Mucosa of descending colon (tissue), 3 donors: ENCODE results near the gene CLDN6. TPM values are rescaled to one million over a fixed set of nuclear protein-coding genes. Genes with fewer than 3 reads are reported as not detected.

ENCODE experiments used
- ATAC-seq: fragments of 200-7000 bp; cut with Tn5 transposase; one replicate; pipeline ENCODE4 v1.9.1; 2020; ENCODE audit warnings: mild to moderate bottlenecking, moderate library complexity
- DNase-seq, 3 donors: peaks; one replicate each; pipeline ENCODE4 v3.0.0-alpha.2; 2020
- H3K36me3 ChIP-seq: fragments of 200-600 bp; one replicate; pipeline ENCODE4 v1.8.0; 2021; ENCODE audit warnings: low read depth, mild to moderate bottlenecking
- H3K4me1 ChIP-seq: fragments of 200-600 bp; one replicate; pipeline ENCODE4 v1.8.0; 2021; ENCODE audit warnings: low read depth, mild to moderate bottlenecking
- H3K4me3 ChIP-seq: fragments of 200-600 bp; one replicate; pipeline ENCODE4 v1.8.0; 2021; ENCODE audit warnings: mild to moderate bottlenecking
- H3K9me3 ChIP-seq: fragments of 200-600 bp; one replicate; pipeline ENCODE4 v1.8.0; 2021; ENCODE audit warnings: mild to moderate bottlenecking
- CTCF ChIP-seq: fragments of 200-600 bp; IDR thresholded peaks from one replicate; pipeline ENCODE4 v1.8.0; 2022; ENCODE audit warnings: antibody characterized with exemption, mild to moderate bottlenecking
- intact Hi-C, 2 donors: fragments of 100-400 bp; cut with DNase I in 1 of 2; cut with micrococcal nuclease in 1 of 2; formaldehyde crosslinking; loops; one replicate each; pipeline versions ENCODE4 v1.11.0 to v1.11.1; 2022; cut with DNase I, micrococcal nuclease
- total RNA-seq, 3 donors: library from RNA; stranded (reverse); fragmentation: NEBNext Ultra II Directional in 2 of 3; extraction: Animal tissue kit (Norgen Biotek cat#: 25700) in 2 of 3; gene quantifications; one replicate each; pipeline versions ENCODE4 v1.2.1 to v1.2.4, GENCODE V29; 2021 to 2023
- donor health status: DM: no; HTN: no; CAD: no; lungs with moderate emphysema.
- donor health status: DM: no; HTN: no; CAD: no.
- donor health status: DM: no; HTN: yes; CAD: no.

CLDN6 gene
- total RNA-seq, 3 donors from 2014 or later = not detected

GRCh38 chr16:2969545-2970521 lies 48.1 kb downstream of the CLDN6 start:
- intact Hi-C loops = no loop called here
- DNase-seq (peak; percentile 70 to 82 (median 82)), ATAC-seq (peak; percentile 44)
- Histone ChIP-seq H3K9me3 (no peaks in the 10 kb centered on the region), H3K4me3 (peak overlapping the region; percentile 42), H3K36me3 (no peaks in the 10 kb centered on the region), H3K4me1 (peaks cover 23% of the 10 kb centered on the region)
- TF ChIP-seq CTCF = peak; percentile 14

- Histone ChIP-seq H3K36me3 (no peaks in the 10 kb centered on the region), H3K4me3 (peak within 1 kb of the TSS; percentile 42), H3K9me3 (no peaks in the 10 kb centered on the region), H3K4me1 (peaks cover 31% of the 10 kb centered on the region)
- intact Hi-C loops = no loop called here
- DNase-seq (peak; percentile 88 to 93 (median 90)), ATAC-seq (peak; percentile 85)
- TF ChIP-seq CTCF = no peak
Observed at GRCh38 chr16:2968738-2969544, 49.0 kb downstream of the CLDN6 start, which contains the start of gene PAQR4. Gene PAQR4 (plus strand): TSS chr16:2969348. CDS start chr16:2969675, 327 bp downstream.

GRCh38 chr16:2968368-2968737 lies 49.6 kb downstream of the CLDN6 start:
- H3K4me1 ChIP-seq = peaks cover 37% of the 10 kb centered on the region
- TF ChIP-seq CTCF = no peak
- ATAC-seq (peak; percentile 41), DNase-seq (peak in 2 of 3 donors; percentile 65 to 77)
- no peaks in the 10 kb centered on the region for H3K36me3 ChIP-seq
- intact Hi-C loops = no loop called here
- H3K9me3 ChIP-seq = no peaks in the 10 kb centered on the region
- H3K4me3 ChIP-seq = no peak overlapping the region

GRCh38 chr16:2967721-2968161 lies 50.2 kb downstream of the CLDN6 start:
- H3K4me1 ChIP-seq = peaks cover 41% of the 10 kb centered on the region
- H3K36me3 ChIP-seq = no peaks in the 10 kb centered on the region
- no peak for ATAC-seq
- peak in 1 of 3 donors; percentile 62 for DNase-seq
- no peak for TF ChIP-seq CTCF
- H3K4me3 ChIP-seq = no peak overlapping the region
- intact Hi-C loops = no loop called here
- no peaks in the 10 kb centered on the region for H3K9me3 ChIP-seq

GRCh38 chr16:2967211-2967631 lies 50.8 kb downstream of the CLDN6 start:
- DNase-seq (no peak), ATAC-seq (no peak)
- TF ChIP-seq CTCF = no peak
- Histone ChIP-seq H3K4me3 (no peak overlapping the region), H3K36me3 (no peaks in the 10 kb centered on the region), H3K4me1 (peaks cover 41% of the 10 kb centered on the region), H3K9me3 (no peaks in the 10 kb centered on the region)
- intact Hi-C loops = no loop called here
